ENCODE results near the gene AVL9. TPM values are rescaled to one million over a fixed set of nuclear protein-coding genes. Genes with fewer than 3 reads are reported as not detected.
A peak's percentile ranks its signal among the peaks of the same experiment; 100 is the strongest.
"Not testable (repeated sequence)": the region's sequence is repeated elsewhere in the genome, so short reads cannot be mapped to it uniquely, and the experiment has no call there.

Gene AVL9
- total RNA-seq, result 24.9 TPM

- peak; percentile 99 for ATAC-seq
Observed at GRCh38 chr7:32495298-32496051, at the start of gene AVL9. AVL9 (plus strand) TSS chr7:32495489; CDS start chr7:32495710, 221 bp downstream.

- ATAC-seq, result no peak
Observed at GRCh38 chr7:32447218-32447617, 48.1 kb upstream of the AVL9 start.

DNA sequence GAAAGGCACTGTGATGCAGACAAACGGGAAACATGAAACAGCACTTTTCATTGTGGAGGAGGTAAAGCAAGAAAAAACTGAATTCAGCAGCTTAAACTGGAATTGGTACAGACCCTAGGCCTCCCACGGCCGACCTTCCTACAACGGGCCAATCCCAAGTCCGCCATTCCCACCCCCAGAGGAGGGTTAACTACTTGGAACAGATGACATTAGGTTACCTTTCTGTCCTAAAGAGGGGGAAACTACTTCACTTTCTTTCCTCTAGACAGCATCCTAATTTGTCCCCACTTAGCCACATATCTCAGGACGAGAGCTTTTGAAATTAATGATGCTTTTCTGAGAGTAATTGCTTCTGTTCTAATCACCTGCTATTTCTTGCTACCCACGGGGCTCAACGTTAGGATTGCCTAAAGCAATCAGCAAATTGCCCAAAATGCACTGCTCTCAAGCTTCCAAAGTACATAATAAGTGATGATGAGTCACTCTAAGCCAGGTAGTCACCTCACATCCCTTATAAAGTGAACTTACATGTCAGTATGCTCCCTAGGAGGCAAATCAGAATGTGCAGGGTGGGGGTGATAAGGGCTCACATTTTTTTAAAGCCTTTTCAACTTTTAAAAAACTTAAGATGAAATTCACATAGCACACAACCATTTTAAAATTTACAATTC, 41.8 kb upstream of the AVL9 start:
- no peak for ATAC-seq

DNA sequence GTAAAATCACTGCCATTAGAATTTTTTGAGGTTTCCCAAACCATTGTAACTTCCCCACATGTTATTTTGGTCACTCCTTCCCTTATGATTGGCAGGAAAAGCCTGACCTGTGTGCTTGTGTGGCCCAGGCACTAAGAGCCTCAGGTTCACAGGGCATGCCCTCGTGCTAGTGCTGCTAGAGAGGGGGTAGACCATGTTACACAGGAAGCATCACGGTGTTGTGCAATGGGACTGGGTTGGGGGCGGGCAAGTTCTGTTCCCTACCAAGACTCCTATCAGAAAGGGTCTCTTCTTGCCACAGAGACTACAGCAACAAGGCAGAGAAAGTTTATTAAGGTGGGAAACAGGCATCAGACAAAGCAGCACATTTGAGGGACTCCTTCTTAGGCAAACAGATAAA, 37.3 kb upstream of the AVL9 start:
- no peak for ATAC-seq

GRCh38 chr7:32459788-32460187, 35.5 kb upstream of the AVL9 start:
- no peak for ATAC-seq

- no peak for ATAC-seq
Observed at GRCh38 chr7:32461484-32461883, 33.8 kb upstream of the AVL9 start.

GRCh38 chr7:32462451-32462850, 32.8 kb upstream of the AVL9 start:
- ATAC-seq, result no peak

GRCh38 chr7:32462977-32463376, 32.3 kb upstream of the AVL9 start:
- ATAC-seq, result no peak

DNA sequence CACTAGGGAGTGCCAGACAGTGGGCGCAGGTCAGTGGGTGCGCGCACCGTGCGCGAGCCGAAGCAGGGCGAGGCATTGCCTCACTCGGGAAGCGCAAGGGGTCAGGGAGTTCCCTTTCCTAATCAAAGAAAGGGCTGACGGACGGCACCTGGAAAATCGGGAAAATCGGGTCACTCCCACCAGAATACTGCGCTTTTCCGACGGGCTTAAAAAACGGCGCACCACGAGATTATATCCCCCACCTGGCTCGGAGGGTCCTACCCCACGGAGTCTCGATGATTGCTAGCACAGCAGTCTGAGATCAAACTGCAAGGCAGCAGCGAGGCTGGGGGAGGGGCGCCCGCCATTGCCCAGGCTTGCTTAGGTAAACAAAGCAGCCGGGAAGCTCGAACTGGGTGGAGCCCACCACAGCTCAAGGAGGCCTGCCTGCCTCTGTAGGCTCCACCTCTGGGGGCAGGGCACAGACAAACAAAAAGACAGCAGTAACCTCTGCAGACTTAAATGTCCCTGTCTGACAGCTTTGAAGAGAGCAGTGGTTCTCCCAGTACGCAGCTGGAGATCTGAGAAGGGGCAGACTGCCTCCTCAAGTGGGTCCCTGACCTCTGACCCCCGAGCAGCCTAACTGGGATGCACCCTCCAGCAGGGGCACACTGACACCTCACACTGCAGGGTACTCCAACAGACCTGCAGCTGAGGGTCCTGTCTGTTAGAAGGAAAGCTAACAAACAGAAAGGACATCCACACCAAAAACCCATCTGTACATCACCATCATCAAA, 30.5 kb upstream of the AVL9 start:
- not testable (repeated sequence) for ATAC-seq

DNA sequence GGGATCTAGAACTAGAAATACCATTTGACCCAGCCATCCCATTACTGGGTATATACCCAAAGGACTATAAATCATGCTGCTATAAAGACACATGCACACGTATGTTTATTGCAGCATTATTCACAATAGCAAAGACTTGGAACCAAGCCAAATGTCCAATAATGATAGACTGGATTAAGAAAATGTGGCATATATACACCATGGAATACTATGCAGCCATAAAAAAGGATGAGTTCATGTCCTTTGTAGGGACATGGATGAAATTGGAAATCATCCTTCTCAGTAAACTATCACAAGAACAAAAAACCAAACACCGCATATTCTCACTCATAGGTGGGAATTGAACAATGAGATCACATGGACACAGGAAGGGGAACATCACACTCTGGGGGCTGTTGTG, 25.3 kb upstream of the AVL9 start:
- not testable (repeated sequence) for ATAC-seq

DNA sequence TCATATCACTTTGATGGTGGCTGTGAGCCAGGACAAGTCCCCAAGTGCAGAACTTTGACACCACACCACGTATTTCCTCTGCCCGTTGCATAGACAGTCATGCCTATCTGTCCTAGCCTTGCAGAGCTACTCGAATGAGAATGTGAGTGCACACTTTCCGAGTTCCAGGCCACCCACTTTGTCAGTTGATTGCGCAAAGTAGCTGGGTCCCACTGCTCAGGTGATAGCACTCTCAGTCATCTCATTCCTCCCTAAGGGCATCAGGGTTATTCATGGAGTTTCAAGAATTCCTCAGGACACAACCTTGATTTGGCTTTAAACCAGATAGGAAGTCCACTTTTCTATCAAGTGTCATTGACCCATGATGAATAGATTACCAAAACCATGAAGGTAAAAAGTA, 24.4 kb upstream of the AVL9 start:
- no peak for ATAC-seq

GRCh38 chr7:32472015-32472414, 23.3 kb upstream of the AVL9 start:
- no peak for ATAC-seq

GRCh38 chr7:32474008-32474407, 21.3 kb upstream of the AVL9 start:
- ATAC-seq, result no peak

DNA sequence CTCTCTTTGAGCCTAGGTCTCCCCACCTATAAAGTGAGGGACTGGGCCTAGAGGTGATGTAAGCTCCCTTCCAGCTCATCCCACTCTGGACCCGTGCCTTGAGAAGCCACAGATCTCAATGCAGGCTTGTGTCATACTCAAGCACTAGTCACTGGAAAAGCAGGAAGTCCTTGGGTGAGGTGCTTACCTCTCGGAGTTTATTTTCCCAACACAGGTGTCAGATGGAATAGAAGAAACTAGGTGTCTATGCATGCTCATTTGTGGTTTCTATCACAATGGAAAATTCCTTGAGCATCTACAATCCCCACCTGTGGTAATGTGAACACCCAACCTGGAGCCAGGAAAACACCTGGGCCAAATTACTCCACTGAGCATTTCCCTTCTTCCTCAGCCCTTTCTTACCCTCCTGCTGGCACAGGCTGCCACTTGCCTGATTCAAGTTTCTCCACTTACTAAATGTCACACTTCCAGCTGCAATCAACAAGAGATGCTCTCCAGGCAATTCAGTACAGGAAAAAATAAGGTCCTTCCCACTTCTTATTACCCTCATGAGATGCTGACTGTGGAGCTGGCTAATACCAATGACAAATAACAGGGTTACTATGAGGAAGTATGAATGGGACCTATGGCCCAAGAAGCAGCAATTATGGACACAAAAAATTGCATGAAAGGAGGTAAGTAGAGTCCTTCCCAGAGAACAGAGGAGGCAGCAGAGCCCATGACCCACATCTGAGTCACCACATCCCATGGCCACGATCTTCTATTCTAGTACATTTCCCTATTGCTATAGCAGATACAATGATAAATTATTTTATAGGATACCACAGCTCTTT, 18.3 kb upstream of the AVL9 start:
- peak; percentile 70 for ATAC-seq

- ATAC-seq, result no peak
Observed at GRCh38 chr7:32477649-32477980, 17.7 kb upstream of the AVL9 start.

DNA sequence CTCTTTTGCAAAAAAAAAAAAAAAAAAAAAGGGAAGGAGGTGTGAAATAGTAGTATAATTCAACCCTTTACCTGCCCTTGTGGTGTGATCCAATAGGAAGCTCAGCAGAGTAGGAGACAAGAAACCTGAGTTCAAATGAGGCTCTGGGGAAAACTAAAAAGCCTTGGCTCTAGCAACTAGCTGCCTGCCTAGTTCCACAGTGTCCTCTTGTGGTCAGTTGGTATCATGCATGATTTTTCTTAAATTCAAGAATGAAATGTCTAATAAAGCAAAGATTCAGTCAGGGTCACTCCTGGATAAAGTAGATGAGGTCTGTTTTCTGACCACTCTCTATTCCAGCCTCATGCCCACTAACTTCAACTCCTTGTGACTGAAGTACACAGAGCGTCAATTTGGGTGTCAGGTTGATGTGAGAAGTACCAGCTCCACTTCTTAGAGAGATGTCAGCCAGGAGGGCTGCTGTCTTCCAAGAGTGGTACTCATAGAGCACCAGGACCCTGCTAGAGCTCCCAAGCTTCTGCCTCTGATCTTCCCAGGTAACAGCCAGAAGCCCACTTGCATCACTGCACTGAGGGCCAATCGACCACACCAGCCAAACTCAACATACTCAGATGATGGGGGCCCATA, 15.6 kb upstream of the AVL9 start:
- ATAC-seq, result peak; percentile 19

- ATAC-seq, result no peak
Observed at GRCh38 chr7:32481176-32481575, 14.1 kb upstream of the AVL9 start.

- no peak for ATAC-seq
Observed at GRCh38 chr7:32481921-32482320, 13.4 kb upstream of the AVL9 start.

GRCh38 chr7:32489788-32490126, 5.5 kb upstream of the AVL9 start:
- peak; percentile 36 for ATAC-seq

DNA sequence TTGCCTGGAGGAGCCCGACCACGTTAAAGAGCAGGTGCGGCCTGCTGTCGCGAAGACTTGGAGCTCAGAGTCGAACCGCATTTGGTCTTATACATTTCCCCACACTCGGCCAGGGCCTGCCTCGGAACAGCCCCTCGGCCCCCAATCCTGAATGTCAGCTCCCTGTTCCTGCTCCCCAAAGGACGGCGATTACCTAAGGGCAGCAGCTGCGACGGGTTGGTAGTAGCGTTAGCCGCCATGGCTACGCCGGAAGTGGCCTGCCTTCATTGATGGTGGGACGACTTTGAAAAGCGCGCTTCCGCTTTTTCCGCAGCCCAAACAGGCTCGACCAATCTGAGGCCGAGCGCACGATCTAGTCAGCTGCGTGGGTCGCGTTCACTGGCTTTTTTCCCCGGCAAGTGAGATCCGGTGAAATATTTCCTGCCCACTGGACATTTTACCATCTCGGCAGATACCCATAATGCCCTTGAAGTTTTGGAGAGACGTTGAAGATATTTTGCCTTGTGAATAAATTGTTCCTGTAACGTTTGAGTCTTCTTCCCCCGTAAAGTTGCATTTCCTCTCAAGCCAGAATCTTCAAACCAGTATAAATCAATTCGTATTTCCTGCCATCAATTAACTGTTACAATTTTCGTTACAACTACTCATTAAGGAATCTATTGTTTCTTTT, 5.0 kb upstream of the AVL9 start, which contains the start of gene LSM5:
Gene LSM5 (minus strand): TSS at position 254 of the 670 bp plus-strand sequence. CDS start 15 bp downstream, at position 239.
- peak; percentile 84 for ATAC-seq

DNA sequence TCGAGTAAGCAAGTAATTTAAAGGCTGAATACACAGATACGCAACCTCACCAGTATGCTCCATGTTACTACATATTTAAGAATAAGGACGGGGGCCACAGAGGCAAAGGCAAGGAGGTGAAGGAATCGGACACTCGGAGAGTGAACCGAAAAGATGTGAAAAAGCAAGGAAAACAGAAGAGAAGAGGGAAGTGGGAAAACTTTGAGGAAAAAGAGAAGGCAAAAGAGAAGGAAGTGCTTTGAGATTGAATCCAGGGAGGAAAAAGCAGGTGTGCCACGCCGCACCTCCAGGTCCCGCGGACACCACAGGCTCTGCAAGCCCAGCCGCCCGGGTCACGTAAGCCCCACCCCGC, 367 bp upstream of the AVL9 start:
- ATAC-seq, result no peak

Measured in esophagus mucosa (tissue), 1 donor.